Measurements from ENCODE around the gene SNAPC4.

DNA sequence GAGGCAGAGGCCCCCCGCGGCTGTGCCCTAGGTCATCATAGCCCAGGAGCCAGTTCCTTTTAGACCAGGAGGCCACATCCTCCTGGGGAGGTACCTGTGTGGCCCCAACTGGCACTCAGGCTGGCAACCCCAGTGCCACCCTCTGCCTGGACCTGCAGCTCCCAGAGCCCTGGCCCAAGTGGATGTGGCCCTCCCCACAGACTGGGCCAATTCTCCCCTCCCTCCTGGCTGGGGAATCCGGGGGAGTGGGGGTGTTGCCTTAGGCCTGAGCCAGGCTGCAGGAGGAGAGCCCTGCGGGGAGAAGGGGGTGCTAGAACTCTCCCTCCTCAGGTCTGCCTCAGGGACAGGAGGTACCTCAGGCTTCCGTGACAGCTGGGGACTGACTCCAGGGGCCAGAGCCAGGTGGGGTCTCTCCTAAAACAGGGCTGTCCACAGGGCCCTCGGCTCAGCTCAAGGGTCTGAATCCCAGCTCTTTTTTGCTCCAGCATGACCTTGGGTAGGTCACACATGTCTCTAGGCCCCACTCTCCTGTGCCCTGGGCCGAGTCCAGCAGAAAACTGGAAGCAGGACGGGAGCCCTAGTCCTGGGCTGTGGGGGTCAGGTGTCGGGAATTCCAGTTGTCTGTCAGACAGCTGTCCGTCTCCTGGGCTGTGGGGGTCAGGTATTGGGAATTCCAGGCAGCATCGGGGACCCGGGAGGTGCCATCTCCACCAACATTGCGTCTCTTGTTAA lies 46.0 kb downstream of the SNAPC4 start:
- TF ChIP-seq, protein P1, sequence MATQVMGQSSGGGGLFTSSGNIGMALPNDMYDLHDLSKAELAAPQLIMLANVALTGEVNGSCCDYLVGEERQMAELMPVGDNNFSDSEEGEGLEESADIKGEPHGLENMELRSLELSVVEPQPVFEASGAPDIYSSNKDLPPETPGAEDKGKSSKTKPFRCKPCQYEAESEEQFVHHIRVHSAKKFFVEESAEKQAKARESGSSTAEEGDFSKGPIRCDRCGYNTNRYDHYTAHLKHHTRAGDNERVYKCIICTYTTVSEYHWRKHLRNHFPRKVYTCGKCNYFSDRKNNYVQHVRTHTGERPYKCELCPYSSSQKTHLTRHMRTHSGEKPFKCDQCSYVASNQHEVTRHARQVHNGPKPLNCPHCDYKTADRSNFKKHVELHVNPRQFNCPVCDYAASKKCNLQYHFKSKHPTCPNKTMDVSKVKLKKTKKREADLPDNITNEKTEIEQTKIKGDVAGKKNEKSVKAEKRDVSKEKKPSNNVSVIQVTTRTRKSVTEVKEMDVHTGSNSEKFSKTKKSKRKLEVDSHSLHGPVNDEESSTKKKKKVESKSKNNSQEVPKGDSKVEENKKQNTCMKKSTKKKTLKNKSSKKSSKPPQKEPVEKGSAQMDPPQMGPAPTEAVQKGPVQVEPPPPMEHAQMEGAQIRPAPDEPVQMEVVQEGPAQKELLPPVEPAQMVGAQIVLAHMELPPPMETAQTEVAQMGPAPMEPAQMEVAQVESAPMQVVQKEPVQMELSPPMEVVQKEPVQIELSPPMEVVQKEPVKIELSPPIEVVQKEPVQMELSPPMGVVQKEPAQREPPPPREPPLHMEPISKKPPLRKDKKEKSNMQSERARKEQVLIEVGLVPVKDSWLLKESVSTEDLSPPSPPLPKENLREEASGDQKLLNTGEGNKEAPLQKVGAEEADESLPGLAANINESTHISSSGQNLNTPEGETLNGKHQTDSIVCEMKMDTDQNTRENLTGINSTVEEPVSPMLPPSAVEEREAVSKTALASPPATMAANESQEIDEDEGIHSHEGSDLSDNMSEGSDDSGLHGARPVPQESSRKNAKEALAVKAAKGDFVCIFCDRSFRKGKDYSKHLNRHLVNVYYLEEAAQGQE (IDR thresholded peaks at IDR 0.05; ENCODE audit: low read depth) = no peak
- TF ChIP-seq EGR1 (IDR thresholded peaks at IDR 0.05) = no peak
- no peak for TF ChIP-seq TAF1 (IDR thresholded peaks at IDR 0.05; ENCODE audit: low read depth)
- no peak for TF ChIP-seq CEBPB (IDR thresholded peaks at IDR 0.05)
- TF ChIP-seq, protein P2, sequence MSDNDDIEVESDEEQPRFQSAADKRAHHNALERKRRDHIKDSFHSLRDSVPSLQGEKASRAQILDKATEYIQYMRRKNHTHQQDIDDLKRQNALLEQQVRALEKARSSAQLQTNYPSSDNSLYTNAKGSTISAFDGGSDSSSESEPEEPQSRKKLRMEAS (IDR thresholded peaks at IDR 0.05) = no peak
